C4-2B (cell line): ENCODE results near the gene MRPL34.

ENCODE experiments used
- ZFX ChIP-seq: fragments of 450-650 bp; IDR thresholded peaks from 2 replicates; pipeline ENCODE4 v1.6.1; 2017
- TF ChIP-seq, protein P1 (sequence below): fragments of 450-650 bp; conservative IDR thresholded peaks from 2 replicates; pipeline ENCODE4 v1.5.1; 2017; ENCODE audit warnings: mild to moderate bottlenecking

DNA sequence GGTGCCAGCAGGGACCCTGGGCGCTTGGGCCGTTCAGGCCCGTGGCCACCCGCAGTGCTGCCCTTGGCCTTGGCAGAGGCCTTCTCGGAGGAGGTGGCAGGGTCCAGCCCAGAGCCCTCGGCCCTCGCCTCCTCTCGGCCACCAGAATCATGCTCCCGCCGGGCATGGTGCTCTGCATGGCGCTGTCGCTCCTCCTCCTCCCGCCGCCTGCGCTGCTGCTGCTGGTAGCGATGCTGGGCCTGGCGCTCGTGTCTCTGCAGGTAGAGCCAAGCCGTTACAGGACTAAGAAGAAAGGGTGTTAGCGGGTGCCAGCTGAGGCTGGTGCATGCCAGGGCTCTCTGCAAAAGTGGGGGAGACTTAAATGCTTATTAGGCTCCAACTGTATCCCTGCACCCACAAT, 19.5 kb downstream of the MRPL34 start:
- TF ChIP-seq, protein P1, sequence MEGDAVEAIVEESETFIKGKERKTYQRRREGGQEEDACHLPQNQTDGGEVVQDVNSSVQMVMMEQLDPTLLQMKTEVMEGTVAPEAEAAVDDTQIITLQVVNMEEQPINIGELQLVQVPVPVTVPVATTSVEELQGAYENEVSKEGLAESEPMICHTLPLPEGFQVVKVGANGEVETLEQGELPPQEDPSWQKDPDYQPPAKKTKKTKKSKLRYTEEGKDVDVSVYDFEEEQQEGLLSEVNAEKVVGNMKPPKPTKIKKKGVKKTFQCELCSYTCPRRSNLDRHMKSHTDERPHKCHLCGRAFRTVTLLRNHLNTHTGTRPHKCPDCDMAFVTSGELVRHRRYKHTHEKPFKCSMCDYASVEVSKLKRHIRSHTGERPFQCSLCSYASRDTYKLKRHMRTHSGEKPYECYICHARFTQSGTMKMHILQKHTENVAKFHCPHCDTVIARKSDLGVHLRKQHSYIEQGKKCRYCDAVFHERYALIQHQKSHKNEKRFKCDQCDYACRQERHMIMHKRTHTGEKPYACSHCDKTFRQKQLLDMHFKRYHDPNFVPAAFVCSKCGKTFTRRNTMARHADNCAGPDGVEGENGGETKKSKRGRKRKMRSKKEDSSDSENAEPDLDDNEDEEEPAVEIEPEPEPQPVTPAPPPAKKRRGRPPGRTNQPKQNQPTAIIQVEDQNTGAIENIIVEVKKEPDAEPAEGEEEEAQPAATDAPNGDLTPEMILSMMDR, result no peak
- TF ChIP-seq ZFX, result no peak
